SK-N-DZ (cell line): ENCODE measurements around the gene USP26. TPM values are rescaled to one million over a fixed set of nuclear protein-coding genes. Genes with fewer than 3 reads are reported as not detected.
"Not testable (repeated sequence)": the region's sequence is repeated elsewhere in the genome, so short reads cannot be mapped to it uniquely, and the experiment has no call there.

ENCODE experiments used
- DNase-seq: peaks from one replicate; pipeline ENCODE4 v3.0.0-alpha.2; 2015; ENCODE audit warnings: low spot score
- polyA plus RNA-seq, 2 experiments: library from polyadenylated mRNA; depleted of rRNA; stranded (reverse); fragments of >200 nt; gene quantifications; 2 replicates each; pipeline ENCODE4 v1.2.3, GENCODE V29; 2014

Gene USP26
- not detected in 2 replicates for polyA plus RNA-seq (2014; cell fraction: cytosol; rRNA removed)
- not detected in 2 replicates for polyA plus RNA-seq (2014; cell fraction: nucleus; rRNA removed)

- DNase-seq, result no peak
These were observed at the start of gene USP26 for GRCh38 chrX:133097031-133097430. TSS of gene USP26 (minus strand) at chrX:133097109. CDS start at chrX:133028220, 68,889 bp downstream.

DNA sequence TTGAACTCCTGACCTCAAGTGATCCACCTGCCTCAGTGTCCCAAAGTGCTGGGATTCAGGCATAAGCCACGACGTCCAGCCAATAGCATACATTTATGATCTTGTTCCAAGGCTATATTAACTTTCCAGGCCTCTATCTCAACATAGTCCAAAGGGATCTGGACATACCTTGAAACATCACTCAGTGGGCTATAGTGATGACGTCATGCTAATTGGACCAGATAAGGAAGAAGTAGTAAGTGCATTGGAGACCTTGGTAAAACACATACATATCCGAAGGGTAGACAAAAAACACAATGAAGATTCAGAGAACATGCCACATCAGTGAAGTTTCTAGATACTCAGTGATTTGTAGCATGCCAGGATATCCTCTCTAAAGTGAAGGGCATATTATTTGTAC, 37.4 kb upstream of the USP26 start:
- DNase-seq, result no peak

DNA sequence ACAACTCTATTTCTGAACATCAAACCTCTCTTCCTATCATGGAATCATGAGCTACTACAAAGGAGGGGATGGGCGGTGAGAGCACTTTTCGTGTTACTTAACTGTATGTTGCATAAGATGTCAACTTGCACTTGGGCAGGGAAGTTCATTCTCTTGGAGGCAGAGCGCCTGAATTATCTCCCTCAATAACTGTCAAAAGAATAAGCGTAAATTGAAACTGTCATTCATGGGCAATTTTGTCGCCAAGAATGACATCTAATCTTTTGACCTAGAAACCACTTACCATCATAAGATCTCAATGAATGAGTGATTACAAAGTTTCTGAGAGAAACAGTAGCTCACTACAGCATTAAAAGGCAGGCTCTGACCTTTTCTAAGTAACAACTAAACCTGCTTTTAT, 23.5 kb upstream of the USP26 start:
- DNase-seq, result no peak

- DNase-seq, result no peak
These were observed 2.7 kb downstream of the USP26 start for GRCh38 chrX:133094098-133094731.

- DNase-seq, result no peak
These were observed 6.6 kb downstream of the USP26 start for GRCh38 chrX:133090236-133090809.

DNA sequence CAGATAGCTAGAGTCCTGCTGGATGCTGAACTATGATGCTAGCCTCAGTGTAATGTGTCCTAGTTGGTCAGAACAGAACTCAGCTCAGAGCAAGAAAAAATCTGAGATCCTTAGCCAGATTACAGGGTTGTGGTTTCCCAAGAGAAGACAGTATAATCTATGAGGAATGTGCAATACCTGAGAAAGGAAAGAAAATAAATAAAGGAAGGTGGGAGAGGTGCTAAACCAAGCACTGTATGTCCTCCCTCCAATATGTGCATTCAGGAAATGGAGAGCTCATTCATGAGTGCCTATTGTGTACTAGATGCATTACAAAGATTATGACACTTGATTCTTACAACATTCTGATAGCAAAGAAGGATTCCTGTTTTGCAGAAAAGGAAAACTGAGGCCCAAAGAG, 7.5 kb downstream of the USP26 start:
- DNase-seq, result no peak

DNA sequence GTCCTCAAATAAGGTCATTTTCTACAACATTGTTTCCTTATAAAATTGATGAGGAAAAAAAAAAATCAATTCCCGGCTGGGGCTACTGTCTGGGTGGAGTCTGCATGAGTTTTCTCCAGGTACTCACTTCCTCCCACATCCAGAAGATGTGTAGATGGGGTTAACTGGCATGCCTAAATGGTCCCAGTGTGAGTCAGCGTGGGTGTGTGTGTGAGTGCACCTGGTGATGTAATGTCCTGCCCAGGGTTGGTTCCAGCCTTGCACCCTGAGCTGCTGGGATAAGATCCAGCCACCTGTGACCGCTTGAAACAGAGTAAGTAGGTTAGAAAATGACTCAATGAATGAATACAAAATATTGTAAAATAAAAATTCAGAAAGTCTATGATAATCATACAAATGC, 11.1 kb downstream of the USP26 start:
- DNase-seq, result no peak

GRCh38 chrX:133085056-133085455, 11.9 kb downstream of the USP26 start:
- DNase-seq, result not testable (repeated sequence)

GRCh38 chrX:133083899-133084298, 13.0 kb downstream of the USP26 start:
- DNase-seq, result no peak

DNA sequence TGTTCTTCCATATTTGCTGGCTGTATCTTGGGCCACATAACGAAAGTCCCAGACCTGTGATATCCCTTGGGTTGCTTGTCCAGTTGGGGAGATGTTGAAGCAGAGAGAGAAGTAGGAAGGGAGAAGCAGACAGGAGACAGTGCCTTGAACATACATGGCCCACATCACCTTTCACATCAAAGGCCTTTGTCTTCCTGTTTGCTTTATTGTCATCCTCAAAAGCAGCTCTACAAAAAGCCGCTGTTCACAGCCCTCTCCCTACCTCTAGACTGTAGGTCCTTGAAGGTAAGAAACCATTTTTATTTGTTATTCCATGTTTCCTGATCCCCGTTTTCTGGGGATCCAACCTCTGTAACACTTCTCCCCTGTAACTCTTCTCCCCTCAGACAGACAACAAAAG, 14.9 kb downstream of the USP26 start:
- DNase-seq, result no peak

DNA sequence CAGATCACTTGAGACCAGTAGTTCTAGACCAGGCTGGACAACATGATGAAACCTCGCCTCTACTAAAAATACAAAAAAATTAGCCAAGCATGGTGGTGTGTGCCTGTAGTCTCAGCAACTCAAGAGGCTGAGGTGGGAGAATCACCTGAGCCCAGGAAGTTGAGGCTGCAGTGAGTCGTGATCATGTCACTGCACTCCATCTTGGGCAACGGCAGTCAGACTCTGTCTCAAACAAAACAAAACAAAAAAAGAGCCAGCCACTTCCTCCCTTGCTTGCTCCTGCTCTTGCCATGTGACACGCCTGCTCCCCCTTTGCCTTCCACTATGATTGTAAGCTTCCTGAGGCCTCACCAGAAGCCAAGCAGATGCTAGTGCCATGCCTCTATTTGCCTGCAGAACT, 19.1 kb downstream of the USP26 start:
- DNase-seq, result not testable (repeated sequence)

GRCh38 chrX:133072566-133072965, 24.3 kb downstream of the USP26 start:
- no peak for DNase-seq

GRCh38 chrX:133068461-133068860, 28.4 kb downstream of the USP26 start:
- DNase-seq, result no peak

DNA sequence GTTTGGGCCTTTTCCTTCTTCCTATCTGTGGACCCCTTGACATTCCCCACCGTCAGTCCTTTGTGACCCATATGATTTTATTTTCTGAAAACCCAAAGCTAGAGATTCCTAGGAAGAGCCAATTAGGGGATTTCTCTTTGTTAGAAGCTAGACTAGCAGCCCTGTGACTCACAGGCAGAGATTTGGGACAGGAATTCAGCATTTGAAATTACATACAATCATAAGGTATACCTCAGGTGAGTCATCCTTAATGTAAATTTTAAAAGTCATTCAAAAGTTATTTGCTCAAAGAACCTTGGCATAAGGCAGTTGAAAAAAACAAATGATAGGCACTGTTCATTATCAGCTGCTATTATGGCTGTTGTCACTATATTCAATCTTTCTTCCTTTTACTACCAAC, 40.6 kb downstream of the USP26 start:
- DNase-seq, result no peak

GRCh38 chrX:133054761-133055405, 42.0 kb downstream of the USP26 start:
- no peak for DNase-seq

GRCh38 chrX:133053861-133054598, 42.9 kb downstream of the USP26 start:
- no peak for DNase-seq

GRCh38 chrX:133048751-133049150, 48.2 kb downstream of the USP26 start:
- no peak for DNase-seq

DNA sequence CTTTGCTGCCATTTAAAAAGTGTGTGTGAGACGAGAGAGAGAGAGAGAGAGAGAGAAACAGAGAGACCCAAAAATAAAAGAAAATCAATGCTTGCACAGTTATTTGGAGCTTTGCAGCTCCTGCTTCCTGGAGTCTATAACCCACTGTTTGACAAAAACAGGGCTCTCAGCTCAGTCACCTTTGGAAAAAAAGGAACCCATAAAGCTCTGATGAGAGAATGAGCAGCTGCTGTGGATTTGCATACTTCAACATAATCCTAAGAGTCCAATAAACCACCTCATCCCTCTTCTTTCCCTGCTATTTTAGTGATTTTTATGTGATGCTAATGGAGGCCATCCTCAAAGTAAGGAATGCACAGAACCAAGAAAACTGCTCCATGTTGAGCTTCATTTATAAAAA, 50.3 kb downstream of the USP26 start:
- DNase-seq, result no peak

- DNase-seq, result no peak
These were observed 50.9 kb downstream of the USP26 start for GRCh38 chrX:133045986-133046385.

GRCh38 chrX:133044145-133044786, 52.6 kb downstream of the USP26 start:
- not testable (repeated sequence) for DNase-seq

GRCh38 chrX:133042260-133042659, 54.6 kb downstream of the USP26 start:
- DNase-seq, result no peak

- no peak for DNase-seq
These were observed 63.9 kb downstream of the USP26 start for GRCh38 chrX:133033010-133033409.
